Measurements from ENCODE around the gene FKBP15.
"Not testable (repeated sequence)": the region's sequence is repeated elsewhere in the genome, so short reads cannot be mapped to it uniquely, and the experiment has no call there.

FKBP15 gene

GRCh38 chr9:113143432-113144227 is 77.4 kb downstream of the FKBP15 start:
- no peak for DNase-seq (ENCODE audit: low read depth)

GRCh38 chr9:113140896-113141295 is 80.2 kb downstream of the FKBP15 start:
- not testable (repeated sequence) for DNase-seq (ENCODE audit: low read depth)

GRCh38 chr9:113139953-113140352 is 81.1 kb downstream of the FKBP15 start:
- DNase-seq (ENCODE audit: low read depth), result no peak

- no peak for DNase-seq (ENCODE audit: low read depth)
These were observed 81.8 kb downstream of the FKBP15 start for GRCh38 chr9:113139225-113139829.

- DNase-seq (ENCODE audit: low read depth), result no peak
These were observed 82.3 kb downstream of the FKBP15 start for GRCh38 chr9:113138760-113139159.

GRCh38 chr9:113137196-113138168 is 83.6 kb downstream of the FKBP15 start:
- no peak for DNase-seq (ENCODE audit: low read depth)

- DNase-seq (ENCODE audit: low read depth), result no peak
These were observed 89.4 kb downstream of the FKBP15 start for GRCh38 chr9:113131689-113132151.

- no peak for DNase-seq (ENCODE audit: low read depth)
These were observed 91.2 kb downstream of the FKBP15 start for GRCh38 chr9:113129884-113130283.

GRCh38 chr9:113129466-113129865 is 91.6 kb downstream of the FKBP15 start:
- no peak for DNase-seq (ENCODE audit: low read depth)

- no peak for DNase-seq (ENCODE audit: low read depth)
These were observed 95.6 kb downstream of the FKBP15 start for GRCh38 chr9:113125386-113126035.

- not testable (repeated sequence) for DNase-seq (ENCODE audit: low read depth)
These were observed 102.2 kb downstream of the FKBP15 start for GRCh38 chr9:113118829-113119228.

Measured in T follicular helper cell (primary cell).